ENCODE measurements around the gene ANKRD23.

GRCh38 chr2:96801005-96801785, 42.6 kb downstream of the ANKRD23 start:
- no peak for TF ChIP-seq POLR2A (IDR thresholded peaks at IDR 0.05; ENCODE audit: insufficient read depth in 1 of 2, low read depth in 2 of 2, low read length in 2 of 2)
- no peak for TF ChIP-seq SYNCRIP (IDR thresholded peaks at IDR 0.05; ENCODE audit: insufficient read depth, low read depth, low read length)
- TF ChIP-seq FOSL1 (CRISPR knock-in tag; IDR thresholded peaks at IDR 0.05; ENCODE audit: borderline replicate concordance), result no peak
- TF ChIP-seq CTCF (CRISPR knock-in tag; IDR thresholded peaks at IDR 0.05), result peak; percentile 97
- TF ChIP-seq ZNF274 (CRISPR knock-in tag; IDR thresholded peaks at IDR 0.05), result no peak

Measured in HepG2 (cell line).